Measurements from ENCODE around the gene PTPRN2. TPM values are rescaled to one million over a fixed set of nuclear protein-coding genes. Genes with fewer than 3 reads are reported as not detected.

The PTPRN2 gene
- total RNA-seq, 3 donors from 2014 or later = 0.43 to 0.66 (median 0.63) TPM

DNA sequence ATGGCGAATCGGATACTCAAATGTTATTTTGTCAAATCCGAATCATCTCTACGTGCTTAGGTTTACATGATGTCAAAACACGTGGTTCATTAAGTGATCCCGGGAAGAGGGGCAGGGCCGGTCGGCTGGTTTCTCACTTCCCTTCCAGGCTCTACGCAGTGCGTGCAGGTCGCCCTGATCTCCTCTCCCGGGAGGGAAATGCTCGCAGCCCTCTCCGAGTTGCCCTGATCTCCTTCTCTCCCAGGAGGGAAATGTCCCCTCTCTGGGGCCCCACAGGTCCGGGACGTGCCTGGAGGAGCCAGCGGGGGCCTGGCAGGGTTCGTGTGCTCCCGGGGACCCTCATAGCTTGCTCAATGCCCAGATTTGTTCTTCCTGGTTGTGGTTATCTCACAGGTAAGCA lies 1048.1 kb downstream of the PTPRN2 start:
- H3K9me3 Mint-ChIP-seq = peaks cover 2% of the 10 kb centered on the region
- H3K4me3 Mint-ChIP-seq = no peak overlapping the region
- H3K4me1 Mint-ChIP-seq (ENCODE audit: low read depth) = peaks cover under 1% of the 10 kb centered on the region
- no peaks in the 10 kb centered on the region for H3K27me3 Mint-ChIP-seq (ENCODE audit: low read depth)
- DNase-seq (no peak), ATAC-seq (no peak)
- H3K36me3 Mint-ChIP-seq (ENCODE audit: insufficient read depth) = peaks cover under 1% of the 10 kb centered on the region

DNA sequence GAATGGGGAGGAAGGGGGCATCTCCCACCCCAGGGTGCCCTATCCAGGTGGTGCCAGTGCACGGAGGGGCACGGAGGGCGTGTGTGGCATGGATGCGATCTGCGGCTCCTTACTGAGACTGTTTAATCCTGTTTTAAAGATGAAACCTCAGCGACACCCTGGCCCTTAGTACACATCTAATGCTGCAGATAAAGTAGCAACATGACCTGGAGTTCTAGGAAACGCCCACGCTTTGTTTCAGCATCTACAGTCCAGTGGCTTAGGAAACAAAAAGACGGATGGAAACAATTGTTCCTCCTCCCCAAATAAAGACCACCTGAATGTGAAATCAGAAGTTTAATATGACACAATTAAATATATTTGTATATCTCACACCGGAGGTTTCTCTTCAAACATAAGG lies 1048.9 kb downstream of the PTPRN2 start:
- no peak for ATAC-seq
- Mint-ChIP-seq H3K27me3 (ENCODE audit: low read depth) (no peaks in the 10 kb centered on the region), H3K4me1 (ENCODE audit: low read depth) (no peaks in the 10 kb centered on the region), H3K4me3 (no peak overlapping the region), H3K36me3 (ENCODE audit: insufficient read depth) (no peaks in the 10 kb centered on the region), H3K9me3 (no peaks in the 10 kb centered on the region)
- DNase-seq = no peak

DNA sequence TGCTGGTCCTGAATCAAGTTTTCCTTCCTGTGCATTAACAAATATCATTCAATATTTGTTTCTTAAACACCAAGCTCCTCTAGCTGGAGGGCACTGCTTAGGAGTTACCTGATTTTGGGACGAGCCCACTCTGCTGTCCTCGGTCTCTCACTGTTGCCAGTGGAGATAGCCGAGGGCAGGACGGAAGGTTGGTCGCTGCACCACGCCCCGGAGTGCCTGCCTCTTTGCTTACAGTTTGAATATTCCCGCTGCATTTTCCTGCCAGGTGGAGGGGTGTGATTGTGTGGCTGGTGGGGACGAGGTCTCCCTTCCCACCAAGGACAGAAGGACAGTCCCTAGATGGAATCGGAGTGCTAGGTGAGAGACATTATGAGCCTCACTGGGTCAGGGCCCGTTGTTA lies 1049.3 kb downstream of the PTPRN2 start:
- Mint-ChIP-seq H3K4me1 (ENCODE audit: low read depth) (no peaks in the 10 kb centered on the region), H3K36me3 (ENCODE audit: insufficient read depth) (no peaks in the 10 kb centered on the region), H3K27me3 (ENCODE audit: low read depth) (peaks cover 2% of the 10 kb centered on the region), H3K9me3 (peaks cover 4% of the 10 kb centered on the region), H3K4me3 (no peak overlapping the region)
- ATAC-seq (no peak), DNase-seq (no peak)

DNA sequence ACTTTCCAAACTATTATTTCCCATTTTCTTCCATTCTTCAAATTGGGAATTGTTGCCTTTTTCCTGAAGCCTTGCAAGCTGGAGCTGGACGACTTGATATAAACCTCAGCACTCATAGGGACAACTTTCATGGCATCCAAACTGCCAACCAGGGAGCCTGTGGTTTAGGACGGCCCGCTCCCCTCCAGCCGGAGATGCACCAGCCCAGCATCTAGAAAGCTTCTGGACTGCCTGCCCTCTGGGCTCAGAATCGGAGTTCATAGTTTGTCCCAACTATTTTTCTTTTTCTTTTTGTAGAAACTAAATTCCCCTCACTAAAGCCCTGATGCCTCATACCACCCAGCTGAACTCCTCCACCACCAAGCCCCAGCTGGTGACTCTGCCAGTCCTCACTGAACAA lies 1050.6 kb downstream of the PTPRN2 start:
- Mint-ChIP-seq H3K4me3 (no peak overlapping the region), H3K9me3 (peaks cover 17% of the 10 kb centered on the region), H3K36me3 (ENCODE audit: insufficient read depth) (peaks cover 2% of the 10 kb centered on the region), H3K4me1 (ENCODE audit: low read depth) (no peaks in the 10 kb centered on the region), H3K27me3 (ENCODE audit: low read depth) (peaks cover 2% of the 10 kb centered on the region)
- no peak for ATAC-seq
- no peak for DNase-seq

DNA sequence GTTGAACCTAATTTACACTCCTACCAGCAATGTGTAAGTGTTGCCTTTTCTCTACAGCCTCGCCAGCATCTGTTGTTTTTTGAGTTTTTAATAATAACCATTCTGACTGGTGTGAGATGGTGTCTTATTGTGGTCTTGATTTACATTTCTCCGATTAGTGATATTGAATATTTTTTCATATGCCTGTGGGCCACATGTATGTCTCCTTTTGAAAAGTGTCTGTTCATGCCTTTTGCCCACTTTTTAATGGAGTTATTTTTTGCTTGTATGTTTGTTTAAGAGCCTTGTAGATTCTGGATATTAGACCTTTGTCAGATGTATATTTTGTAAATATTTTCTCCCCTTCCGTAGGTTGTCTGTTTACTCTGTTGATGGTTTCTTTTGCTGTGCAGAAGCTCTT lies 1055.6 kb downstream of the PTPRN2 start:
- peaks cover 24% of the 10 kb centered on the region for H3K9me3 Mint-ChIP-seq
- H3K4me3 Mint-ChIP-seq = no peak overlapping the region
- H3K36me3 Mint-ChIP-seq (ENCODE audit: insufficient read depth) = peaks cover 2% of the 10 kb centered on the region
- DNase-seq = no peak
- ATAC-seq = no peak
- H3K27me3 Mint-ChIP-seq (ENCODE audit: low read depth) = peaks cover 2% of the 10 kb centered on the region
- no peaks in the 10 kb centered on the region for H3K4me1 Mint-ChIP-seq (ENCODE audit: low read depth)

DNA sequence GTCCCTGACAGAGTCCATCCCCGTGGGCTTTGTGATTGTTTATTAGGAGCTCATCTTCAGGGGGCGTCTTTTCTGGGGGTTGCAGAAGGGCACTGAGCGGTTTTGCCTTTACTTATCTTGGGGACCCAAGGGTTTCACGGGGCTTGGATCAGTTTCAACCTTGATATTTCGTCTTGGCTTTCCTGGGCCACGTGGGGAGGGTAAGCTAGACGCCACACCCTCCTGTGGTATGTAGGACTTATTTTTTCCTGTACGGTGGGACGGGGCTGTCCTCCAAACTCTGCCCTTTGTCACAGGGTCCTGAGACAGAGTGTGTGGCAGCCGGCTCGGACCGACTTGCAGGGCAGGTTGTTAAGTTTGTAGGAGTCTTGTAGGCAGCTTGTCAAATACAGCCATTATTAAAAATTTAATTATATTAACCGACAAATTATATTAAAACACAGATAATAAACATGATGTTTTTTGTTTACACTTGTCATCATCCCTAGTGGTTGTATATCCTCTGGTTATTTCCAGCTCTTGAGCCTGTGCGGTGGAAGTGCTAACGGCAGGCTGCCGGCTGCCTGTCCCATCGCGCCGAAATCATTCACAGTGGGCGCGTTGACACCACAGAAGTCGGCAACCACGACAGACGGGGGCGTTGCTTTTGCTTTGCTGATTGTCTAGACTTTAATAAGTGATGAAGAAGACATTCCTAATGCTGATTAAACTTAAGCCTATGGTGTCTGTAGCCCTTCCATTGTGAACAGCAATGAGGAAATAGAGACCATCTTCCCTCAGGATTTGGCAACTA lies 1057.7 kb downstream of the PTPRN2 start:
- peaks cover 24% of the 10 kb centered on the region for H3K9me3 Mint-ChIP-seq
- no peak for ATAC-seq
- peaks cover 2% of the 10 kb centered on the region for H3K36me3 Mint-ChIP-seq (ENCODE audit: insufficient read depth)
- H3K4me1 Mint-ChIP-seq (ENCODE audit: low read depth) = no peaks in the 10 kb centered on the region
- no peak overlapping the region for H3K4me3 Mint-ChIP-seq
- peaks cover 5% of the 10 kb centered on the region for H3K27me3 Mint-ChIP-seq (ENCODE audit: low read depth)
- DNase-seq = no peak

DNA sequence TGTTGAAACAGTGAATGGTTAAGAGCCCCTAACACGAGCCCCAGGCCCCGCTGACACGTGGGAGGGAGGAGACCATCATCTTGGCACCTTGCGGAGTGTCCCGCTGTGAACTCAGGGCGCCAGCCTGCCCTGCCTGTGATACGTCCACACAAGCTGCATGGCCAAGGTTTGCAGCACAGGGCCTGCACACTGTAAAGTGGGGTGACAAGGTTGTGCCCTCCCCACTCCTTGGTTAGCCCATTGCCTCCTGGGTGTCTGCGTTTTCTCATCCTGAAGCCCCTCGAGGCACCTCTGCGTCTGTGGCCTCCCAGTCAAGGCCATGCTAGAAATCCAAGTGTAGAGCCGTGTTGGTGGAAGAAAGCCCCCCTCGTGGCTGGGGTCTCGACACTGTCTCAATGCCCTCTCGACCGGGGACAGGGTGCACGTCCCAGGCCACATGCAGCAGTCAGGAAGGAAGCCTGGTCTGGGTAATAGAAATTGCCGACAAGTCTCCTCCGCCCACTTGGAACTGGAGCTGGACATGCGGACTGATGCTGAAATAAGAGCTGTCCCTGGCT lies 1058.8 kb downstream of the PTPRN2 start:
- Mint-ChIP-seq H3K36me3 (ENCODE audit: insufficient read depth) (peaks cover 2% of the 10 kb centered on the region), H3K27me3 (ENCODE audit: low read depth) (peaks cover 5% of the 10 kb centered on the region), H3K4me1 (ENCODE audit: low read depth) (no peaks in the 10 kb centered on the region), H3K9me3 (peaks cover 24% of the 10 kb centered on the region), H3K4me3 (no peak overlapping the region)
- ATAC-seq = no peak
- DNase-seq = no peak

DNA sequence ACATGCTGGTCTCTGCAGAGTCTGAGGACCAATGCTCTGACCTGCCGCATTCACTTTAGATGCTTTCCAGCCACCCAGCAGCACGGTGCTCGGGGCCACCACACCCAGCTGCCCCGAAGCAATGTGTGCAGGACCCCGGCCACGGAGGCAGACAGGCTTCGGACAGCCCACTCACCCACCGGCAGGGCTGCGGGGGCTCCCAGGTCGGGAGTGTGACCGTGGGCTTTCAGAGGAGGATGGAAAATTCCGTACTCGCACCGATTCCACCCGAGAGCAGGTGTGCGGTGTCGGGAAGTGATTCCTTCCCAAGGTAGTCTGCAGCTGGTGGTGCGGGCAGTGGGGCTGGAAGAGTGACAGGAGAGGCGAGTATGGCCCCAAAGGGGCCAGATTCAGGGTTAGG lies 1059.9 kb downstream of the PTPRN2 start:
- Mint-ChIP-seq H3K4me3 (no peak overlapping the region), H3K27me3 (ENCODE audit: low read depth) (peaks cover 3% of the 10 kb centered on the region), H3K9me3 (peaks cover 13% of the 10 kb centered on the region), H3K4me1 (ENCODE audit: low read depth) (no peaks in the 10 kb centered on the region), H3K36me3 (ENCODE audit: insufficient read depth) (peaks cover 2% of the 10 kb centered on the region)
- DNase-seq = no peak
- ATAC-seq = no peak

DNA sequence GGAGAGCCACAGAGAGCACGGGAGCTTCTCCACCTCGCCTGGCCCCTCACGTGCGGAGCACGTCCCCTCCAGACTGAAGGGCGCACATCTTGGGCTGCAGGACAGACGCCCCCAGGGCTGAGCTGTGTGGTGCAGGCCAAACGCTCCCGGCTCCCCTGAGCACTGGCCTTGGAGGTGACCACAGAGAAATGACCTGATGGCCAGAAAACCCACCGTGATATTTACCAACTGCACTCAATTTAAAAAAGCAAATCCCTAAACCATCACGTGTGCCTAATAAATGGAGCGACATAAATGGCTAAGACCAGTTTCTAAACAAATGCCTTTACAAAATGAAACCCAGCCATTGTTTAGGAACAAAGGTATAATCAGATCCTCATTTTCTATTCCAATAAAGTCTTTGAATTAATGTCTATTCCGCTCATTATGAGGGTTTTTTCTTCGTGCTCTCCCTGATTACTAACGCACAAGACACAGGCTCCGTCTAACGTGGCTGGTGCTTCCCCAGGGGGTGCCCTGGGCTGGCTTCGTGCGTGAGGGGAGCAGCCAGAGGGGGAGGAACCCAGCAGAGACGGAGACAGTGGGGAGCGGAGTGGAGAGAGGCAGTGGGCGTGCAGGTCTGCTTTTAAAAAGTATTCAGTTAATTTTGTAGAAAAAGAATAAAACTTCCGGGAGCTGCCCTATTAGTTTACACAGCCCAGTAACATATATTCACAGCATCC lies 1060.5 kb downstream of the PTPRN2 start:
- Mint-ChIP-seq H3K27me3 (ENCODE audit: low read depth) (peaks cover 3% of the 10 kb centered on the region), H3K9me3 (peaks cover 7% of the 10 kb centered on the region), H3K36me3 (ENCODE audit: insufficient read depth) (no peaks in the 10 kb centered on the region), H3K4me1 (ENCODE audit: low read depth) (no peaks in the 10 kb centered on the region), H3K4me3 (no peak overlapping the region)
- DNase-seq = no peak
- ATAC-seq = no peak

DNA sequence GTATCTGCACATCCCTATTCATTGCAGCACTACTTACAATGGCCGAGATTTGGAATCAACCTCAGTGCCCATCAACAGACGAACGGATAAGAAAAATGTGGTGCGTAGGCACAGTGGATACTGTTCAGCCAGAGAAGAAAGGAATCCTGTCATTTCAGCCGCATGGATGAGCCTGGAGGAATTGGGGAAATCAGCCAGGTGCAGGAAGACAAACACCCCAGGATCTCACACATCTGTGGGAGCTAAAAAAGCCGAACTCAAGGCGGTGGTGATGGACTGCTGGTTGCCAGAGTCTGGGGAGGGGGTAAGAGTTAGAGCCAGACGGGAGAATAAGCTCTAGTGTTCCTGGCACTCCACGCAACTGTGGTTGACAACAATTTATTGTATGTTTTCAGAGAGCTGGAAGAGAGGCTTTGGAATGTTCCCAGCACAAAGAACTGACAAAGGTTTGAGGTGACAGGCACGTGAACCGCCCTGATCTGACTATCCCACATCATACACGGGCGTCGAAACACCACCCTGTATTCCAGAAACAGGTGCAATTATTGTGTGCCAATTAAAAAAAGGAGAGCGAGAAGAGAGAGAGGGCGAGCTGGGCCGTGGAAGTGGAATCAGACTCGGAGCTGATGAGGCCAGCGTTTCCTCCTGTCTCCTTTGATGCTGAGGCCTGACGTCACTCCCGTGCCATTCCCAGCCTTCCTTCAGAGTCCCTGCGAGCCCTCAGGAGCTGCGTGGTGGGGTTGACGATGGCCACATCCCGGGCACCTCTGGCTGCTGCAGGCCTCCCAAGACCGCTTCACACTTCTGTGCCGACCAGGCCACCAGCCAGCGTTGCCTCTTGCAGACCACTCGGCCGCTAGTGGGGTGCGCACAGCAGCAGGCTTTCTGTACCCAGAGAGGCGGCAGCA lies 1061.4 kb downstream of the PTPRN2 start:
- no peak for ATAC-seq
- H3K36me3 Mint-ChIP-seq (ENCODE audit: insufficient read depth) = no peaks in the 10 kb centered on the region
- no peak for DNase-seq
- H3K4me3 Mint-ChIP-seq = no peak overlapping the region
- H3K27me3 Mint-ChIP-seq (ENCODE audit: low read depth) = peaks cover 3% of the 10 kb centered on the region
- H3K9me3 Mint-ChIP-seq = no peaks in the 10 kb centered on the region
- no peaks in the 10 kb centered on the region for H3K4me1 Mint-ChIP-seq (ENCODE audit: low read depth)

DNA sequence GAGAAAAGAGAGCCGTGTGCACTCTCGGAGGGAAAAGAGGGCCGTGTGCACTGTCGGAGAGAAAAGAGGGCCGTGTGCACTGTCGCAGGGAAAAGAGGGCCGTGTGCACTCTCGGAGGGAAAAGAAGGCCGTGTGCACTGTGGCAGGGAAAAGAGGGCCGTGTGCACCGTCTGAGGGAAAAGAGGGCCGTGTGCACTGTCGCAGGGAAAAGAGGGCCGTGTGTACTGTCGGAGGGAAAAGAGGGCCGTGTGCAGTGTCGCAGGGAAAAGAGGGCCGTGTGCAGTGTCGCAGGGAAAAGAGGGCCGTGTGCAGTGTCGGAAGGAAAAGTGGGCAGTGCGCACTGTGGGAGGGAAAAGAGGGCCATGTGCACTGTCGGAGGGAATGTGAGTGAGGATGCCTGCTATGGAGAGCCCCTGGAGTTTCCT lies 1062.1 kb downstream of the PTPRN2 start:
- ATAC-seq = no peak

DNA sequence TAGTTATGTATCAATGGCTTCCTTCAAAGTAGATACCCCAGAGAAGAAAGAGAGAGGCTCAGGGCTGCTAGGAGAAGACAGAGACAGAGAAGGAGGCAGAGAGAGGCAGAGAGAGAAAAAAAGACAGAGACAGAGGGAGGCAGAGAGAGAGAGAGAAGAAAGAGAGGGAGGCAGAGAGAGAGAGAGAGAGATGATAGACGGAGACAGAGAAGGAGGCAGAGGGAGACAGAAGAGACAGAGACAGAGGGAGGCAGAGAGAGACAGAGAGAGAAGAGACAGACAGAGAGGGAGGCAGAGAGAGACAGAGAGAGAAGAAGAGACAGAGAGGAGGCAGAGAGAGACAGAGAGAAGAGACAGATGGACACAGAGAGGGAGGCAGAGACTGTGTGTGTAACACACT lies 1062.9 kb downstream of the PTPRN2 start:
- Mint-ChIP-seq H3K36me3 (ENCODE audit: insufficient read depth) (no peaks in the 10 kb centered on the region), H3K4me1 (ENCODE audit: low read depth) (no peaks in the 10 kb centered on the region), H3K9me3 (no peaks in the 10 kb centered on the region), H3K4me3 (no peak overlapping the region), H3K27me3 (ENCODE audit: low read depth) (peaks cover 3% of the 10 kb centered on the region)
- no peak for ATAC-seq
- DNase-seq = no peak

More for the DNA sequence above, 1062.1 kb downstream of the PTPRN2 start:
- Mint-ChIP-seq H3K27me3 (ENCODE audit: low read depth) (peaks cover 3% of the 10 kb centered on the region), H3K4me3 (no peak overlapping the region), H3K4me1 (ENCODE audit: low read depth) (no peaks in the 10 kb centered on the region), H3K36me3 (ENCODE audit: insufficient read depth) (no peaks in the 10 kb centered on the region), H3K9me3 (no peaks in the 10 kb centered on the region)
- DNase-seq = no peak

DNA sequence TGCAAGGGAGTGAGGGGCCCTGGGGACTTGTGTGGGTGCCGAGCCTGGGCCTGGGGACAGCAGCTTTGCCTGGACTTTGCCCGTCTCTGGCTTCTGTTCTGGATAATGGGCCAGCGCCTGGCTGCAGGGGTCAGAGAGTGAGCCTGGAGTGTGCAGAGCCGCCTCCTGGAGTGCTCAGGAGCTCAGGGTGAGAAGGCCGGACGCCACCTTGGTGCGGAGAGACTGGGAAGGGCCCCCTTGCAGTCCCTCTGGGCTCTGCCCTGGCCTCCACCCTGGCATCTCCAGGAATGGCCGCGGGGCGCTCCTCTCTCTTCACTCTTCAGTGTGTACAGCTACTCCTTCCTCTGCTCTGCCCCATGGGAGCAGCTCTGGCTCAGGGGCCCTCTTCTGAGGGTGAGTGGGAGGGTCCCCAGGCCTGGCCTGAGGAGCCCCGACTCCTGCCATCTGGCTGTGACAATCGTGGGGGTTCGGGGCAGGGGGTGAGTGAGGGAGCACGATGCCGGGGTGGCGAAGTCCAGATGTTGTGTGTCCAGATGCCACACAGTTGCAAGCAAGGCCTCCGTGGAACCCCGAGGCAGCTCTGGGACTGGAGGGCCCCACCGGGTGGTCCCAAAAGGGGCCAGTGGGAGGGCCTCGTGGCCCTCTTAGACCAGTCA lies 1063.7 kb downstream of the PTPRN2 start:
- ATAC-seq (no peak), DNase-seq (no peak)
- Mint-ChIP-seq H3K4me1 (ENCODE audit: low read depth) (no peaks in the 10 kb centered on the region), H3K9me3 (no peaks in the 10 kb centered on the region), H3K36me3 (ENCODE audit: insufficient read depth) (no peaks in the 10 kb centered on the region), H3K27me3 (ENCODE audit: low read depth) (peaks cover 3% of the 10 kb centered on the region), H3K4me3 (no peak overlapping the region)

DNA sequence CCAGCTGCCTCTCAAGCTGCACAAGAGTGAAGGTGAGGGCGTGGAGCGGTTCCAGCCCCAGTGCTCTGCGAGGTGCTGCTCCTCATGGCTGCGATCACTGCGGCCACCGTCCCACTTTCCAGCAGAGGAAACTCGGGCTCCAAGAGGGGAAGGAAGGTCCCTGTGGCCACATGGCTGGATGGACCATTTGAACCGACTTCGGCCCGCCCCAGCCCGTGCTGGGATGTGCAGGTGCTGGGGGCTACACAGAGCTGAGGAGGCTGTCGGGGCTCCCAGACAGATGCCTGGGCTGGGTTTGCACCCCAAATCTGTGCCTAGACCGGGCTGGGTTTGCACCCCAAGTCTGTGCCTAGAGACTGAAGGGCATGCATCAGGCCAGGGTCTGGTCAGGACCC lies 1064.3 kb downstream of the PTPRN2 start:
- ATAC-seq (no peak), DNase-seq (no peak)
- no peaks in the 10 kb centered on the region for H3K4me1 Mint-ChIP-seq (ENCODE audit: low read depth)
- H3K36me3 Mint-ChIP-seq (ENCODE audit: insufficient read depth) = no peaks in the 10 kb centered on the region
- no peaks in the 10 kb centered on the region for H3K9me3 Mint-ChIP-seq
- peaks cover 3% of the 10 kb centered on the region for H3K27me3 Mint-ChIP-seq (ENCODE audit: low read depth)
- no peak overlapping the region for H3K4me3 Mint-ChIP-seq

All from activated T-cell treated with anti-CD3 and anti-CD28 coated beads, Interleukin-2, amount 50 U/mL, for 4 hours (primary cell).